Measurements from ENCODE around the gene SLC17A7. TPM values are rescaled to one million over a fixed set of nuclear protein-coding genes. Genes with fewer than 3 reads are reported as not detected.

SLC17A7 gene
- total and polyA plus RNA-seq, 2 of the 8 experiments (the other 6 are each of a cell fraction or from before 2014, with no cell fraction given): 2.7 to 3.0 TPM

- Histone ChIP-seq H2BK120ac (replicated peaks; ENCODE audit: low read depth, low read length) (peak within 1 kb of the TSS; percentile 39), H3K36me3 (ENCODE audit: control insufficient read depth in 2 of 4, insufficient read depth in 4 of 4, low read length in 3 of 4) (peaks cover 26 to 44% (median 35%) of the 10 kb centered on the region in 4 experiments), H3K27me3 (replicated peaks in 1 of 4; ENCODE audit: control insufficient read depth in 3 of 4, extremely low read depth in 1 of 4, insufficient read depth in 3 of 4, low read length in 3 of 4) (no peaks in the 10 kb centered on the region), H3K9me3 (ENCODE audit: insufficient read depth in 2 of 2, low read depth in 1 of 2, low read length in 1 of 2) (no peaks in the 10 kb centered on the region), H4K8ac (ENCODE audit: extremely low read depth, insufficient read depth, low read length) (peak within 1 kb of the TSS; percentile 94), H2BK12ac (ENCODE audit: low read depth, low read length) (peak within 1 kb of the TSS; percentile 68; the same call in 1 of the 2 replicates), H3K27ac (ENCODE audit: low read depth, low read length) (peak within 1 kb of the TSS; percentile 98), H2AK5ac (ENCODE audit: low read depth, low read length) (peak within 1 kb of the TSS; percentile 97; the same call in 1 of the 2 replicates), H3K23ac (ENCODE audit: insufficient read length) (peak within 1 kb of the TSS; percentile 18), H3K4me3 (ENCODE audit: extremely low read depth in 1 of 4, insufficient read depth in 2 of 4, low read depth in 3 of 4, low read length in 4 of 4) (peak within 1 kb of the TSS; percentile 96 to 100 (median 100)), H3K4me2 (ENCODE audit: insufficient read depth in 1 of 2, low read depth in 2 of 2, low read length in 2 of 2) (peak within 1 kb of the TSS; percentile 85 to 98), H3K9ac (replicated peaks in 1 of 4; ENCODE audit: extremely low read depth in 1 of 4, low read depth in 3 of 4, low read length in 3 of 4) (peak within 1 kb of the TSS; percentile 99 to 100 (median 100)), H3K23me2 (ENCODE audit: low read depth, low read length) (peaks cover 12% of the 10 kb centered on the region), H3K79me2 (ENCODE audit: control insufficient read depth in 1 of 2, insufficient read depth in 2 of 2, low read length in 2 of 2) (peaks cover 20 to 31% of the 10 kb centered on the region in 2 experiments), H3K18ac (ENCODE audit: extremely low read depth, low read length) (peak within 1 kb of the TSS; percentile 98), H2BK5ac (ENCODE audit: low read depth, low read length) (peak within 1 kb of the TSS; percentile 99), H3K79me1 (ENCODE audit: low read depth, low read length) (peaks cover 2% of the 10 kb centered on the region; the same call in 1 of the 2 replicates), H2BK20ac (ENCODE audit: low read length) (no peak within 1 kb of the TSS; the same call in 1 of the 2 replicates), H4K91ac (replicated peaks; ENCODE audit: insufficient read length, low read length) (peak within 1 kb of the TSS; percentile 91), H4K20me1 (replicated peaks in 1 of 2; ENCODE audit: control insufficient read depth in 1 of 2, insufficient read depth in 2 of 2, low read length in 2 of 2) (peaks cover 15 to 20% of the 10 kb centered on the region in 2 experiments), H2BK15ac (ENCODE audit: low read length) (0 out of 2 replicates have a peak within 1 kb of the TSS, but pooled peaks have one; percentile 84), H3K56ac (replicated peaks; ENCODE audit: insufficient read length, low read depth, low read length) (peak within 1 kb of the TSS; percentile 96), H3K4ac (replicated peaks; ENCODE audit: insufficient read length, low read depth, low read length) (peak within 1 kb of the TSS; percentile 66), H3K4me1 (replicated peaks in 1 of 4; ENCODE audit: control insufficient read depth in 3 of 4, insufficient read depth in 4 of 4, low read length in 3 of 4) (peaks cover 0 to 8% (median 2%) of the 10 kb centered on the region in 4 experiments; a peak in 3 of 7 replicates), H3K14ac (ENCODE audit: insufficient read length) (no peak within 1 kb of the TSS), H4K5ac (ENCODE audit: insufficient read length, low read depth, low read length) (peak within 1 kb of the TSS; percentile 61), H2AFZ (ENCODE audit: low read length) (no peak within 1 kb of the TSS)
- 1% methylated on average over 57 of the region's 57 CpGs; no CpG with 5 or more reads in 1 of the 2 experiments for WGBS, 2 experiments (ENCODE audit: extremely low coverage in 1 of 2, insufficient coverage in 1 of 2, insufficient read length in 1 of 2, insufficient replicate concordance in 2 of 2, low coverage in 1 of 2, low lambda C conversion rate in 2 of 2, missing lambda C conversion rate in 1 of 2)
- ChIA-PET POLR2A (ENCODE audit: partially characterized antibody) (interaction anchor here (0.6 to 10.8 kb wide), 35 partner anchors 10 to 836 kb away, joined by 3 to 138 read pairs (median 5); partner anchors contain the start of genes ALDH16A1, FCGRT, NOSIP and PIH1D1), CTCF (ENCODE audit: partially characterized antibody) (interaction anchor here (3.0 kb wide), 1 partner anchor 9 kb away, joined by 9 read pairs; no protein-coding TSS in a partner anchor)
- DNase-seq (ENCODE audit: low read depth in 1 of 2, low spot score in 2 of 2) (peak; percentile 99 to 100), FAIRE-seq (peak; percentile 52)
- peak; percentile 100 for TF ChIP-seq TAF7 (optimal IDR thresholded peaks at IDR 0.05; ENCODE audit: borderline replicate concordance, low read depth, low read length)
- TF ChIP-seq ATF3 (IDR thresholded peaks at IDR 0.05; ENCODE audit: insufficient read depth, low read depth, low read length): peak; percentile 84; the same call in 1 of the 2 replicates
- peak; percentile 100 for TF ChIP-seq YY1 (IDR thresholded peaks at IDR 0.05; ENCODE audit: low read depth, low read length)
- TF ChIP-seq TCF12 (IDR thresholded peaks at IDR 0.05; ENCODE audit: low read depth, low read length): 0 out of 2 replicates have a peak, but pooled peaks have one; percentile 29
- no peak for TF ChIP-seq SUZ12 (IDR thresholded peaks at IDR 0.05; ENCODE audit: low read length)
- no peak for TF ChIP-seq HDAC6 (IDR thresholded peaks at IDR 0.05; ENCODE audit: low read depth, low read length)
- peak; percentile 35 for TF ChIP-seq ASH2L (IDR thresholded peaks at IDR 0.05; ENCODE audit: low read length)
- no peak for TF ChIP-seq RBBP5 (IDR thresholded peaks at IDR 0.05; ENCODE audit: borderline replicate concordance, low read depth, low read length)
- no peak for TF ChIP-seq CBX5 (IDR thresholded peaks at IDR 0.05; ENCODE audit: low read depth, low read length)
- no peak for TF ChIP-seq SAP30 (IDR thresholded peaks at IDR 0.05; ENCODE audit: insufficient read depth, insufficient replicate concordance, low read length)
These were observed 46.1 kb upstream of the SLC17A7 start, which contains the start of gene RPL13A for GRCh38 chr19:49487277-49488045. Gene RPL13A (plus strand): TSS chr19:49487608. CDS start chr19:49487630, 22 bp downstream.
